ENCODE data around the gene SLC25A5.

The SLC25A5 gene

GRCh38 chrX:119421016-119421705 is 47.1 kb upstream of the SLC25A5 start:
- Histone ChIP-seq H3F3A (ENCODE audit: low read depth) (no peaks in the 10 kb centered on the region), H3K27me3 (ENCODE audit: insufficient read depth, low read length, poor library complexity, severe bottlenecking) (no peaks in the 10 kb centered on the region), H3K4me1 (ENCODE audit: insufficient read depth, low read length, poor library complexity, severe bottlenecking) (peaks cover 13% of the 10 kb centered on the region), H2AFZ (ENCODE audit: low read length) (no peak overlapping the region), H4K20me1 (ENCODE audit: insufficient read depth, low read length, poor library complexity, severe bottlenecking) (no peaks in the 10 kb centered on the region), H3K36me3 (ENCODE audit: insufficient read depth, low read length) (no peaks in the 10 kb centered on the region), H3K4me2 (ENCODE audit: low read depth, low read length, poor library complexity, severe bottlenecking) (no peak overlapping the region), H3K9me2 (replicated peaks; ENCODE audit: low read depth, low read length) (no peaks in the 10 kb centered on the region), H3K9me3 (ENCODE audit: insufficient read depth, low read depth, low read length) (no peaks in the 10 kb centered on the region), H3K9ac (ENCODE audit: low read depth, low read length, poor library complexity, severe bottlenecking) (no peak overlapping the region), H3K79me2 (ENCODE audit: insufficient read depth, low read length) (no peaks in the 10 kb centered on the region), H3K4me3 (ENCODE audit: low read length, poor library complexity, severe bottlenecking) (no peak overlapping the region)
- TF ChIP-seq EZH2phosphoT487 (IDR thresholded peaks at IDR 0.05; ENCODE audit: borderline replicate concordance), result no peak
- no peak for TF ChIP-seq CTCF (conservative IDR thresholded peaks at IDR 0.05; ENCODE audit: low read length)

DNA sequence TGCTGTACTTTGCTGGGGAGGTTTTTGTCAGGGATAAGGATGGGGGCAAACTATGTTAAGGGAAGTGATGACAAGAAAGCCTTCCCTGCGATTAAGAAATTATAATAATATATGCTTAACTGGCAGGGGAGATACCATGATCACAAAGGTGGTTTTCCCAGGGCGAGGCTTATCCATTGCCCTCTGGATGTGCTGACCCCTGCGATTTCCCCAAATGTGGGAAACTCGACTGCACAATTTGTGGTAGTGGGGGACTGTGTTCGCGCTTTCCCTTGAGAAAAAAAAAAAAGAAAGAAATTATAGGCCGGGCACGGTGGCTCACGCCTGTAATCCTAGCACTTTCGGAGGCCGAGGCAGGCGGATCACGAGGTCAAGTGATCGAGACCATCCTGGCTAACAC is 44.6 kb upstream of the SLC25A5 start:
- peaks cover 31% of the 10 kb centered on the region for H3K4me1 ChIP-seq (ENCODE audit: insufficient read depth, low read length, poor library complexity, severe bottlenecking)
- no peak overlapping the region for H3K4me3 ChIP-seq (ENCODE audit: low read length, poor library complexity, severe bottlenecking)
- no peaks in the 10 kb centered on the region for H3K9me2 ChIP-seq (replicated peaks; ENCODE audit: low read depth, low read length)
- no peaks in the 10 kb centered on the region for H3K36me3 ChIP-seq (ENCODE audit: insufficient read depth, low read length)
- H3K9me3 ChIP-seq (ENCODE audit: insufficient read depth, low read depth, low read length), result no peaks in the 10 kb centered on the region
- peaks cover 4% of the 10 kb centered on the region; the same call in 1 of the 2 replicates for H3F3A ChIP-seq (ENCODE audit: low read depth)
- H3K27me3 ChIP-seq (ENCODE audit: insufficient read depth, low read length, poor library complexity, severe bottlenecking), result no peaks in the 10 kb centered on the region
- no peak overlapping the region for H2AFZ ChIP-seq (ENCODE audit: low read length)
- H4K20me1 ChIP-seq (ENCODE audit: insufficient read depth, low read length, poor library complexity, severe bottlenecking), result no peaks in the 10 kb centered on the region
- TF ChIP-seq EZH2phosphoT487 (IDR thresholded peaks at IDR 0.05; ENCODE audit: borderline replicate concordance) (no peak), CTCF (conservative IDR thresholded peaks at IDR 0.05; ENCODE audit: low read length) (no peak)
- H3K9ac ChIP-seq (ENCODE audit: low read depth, low read length, poor library complexity, severe bottlenecking), result no peak overlapping the region
- no peak overlapping the region for H3K4me2 ChIP-seq (ENCODE audit: low read depth, low read length, poor library complexity, severe bottlenecking)
- H3K79me2 ChIP-seq (ENCODE audit: insufficient read depth, low read length), result no peaks in the 10 kb centered on the region

DNA sequence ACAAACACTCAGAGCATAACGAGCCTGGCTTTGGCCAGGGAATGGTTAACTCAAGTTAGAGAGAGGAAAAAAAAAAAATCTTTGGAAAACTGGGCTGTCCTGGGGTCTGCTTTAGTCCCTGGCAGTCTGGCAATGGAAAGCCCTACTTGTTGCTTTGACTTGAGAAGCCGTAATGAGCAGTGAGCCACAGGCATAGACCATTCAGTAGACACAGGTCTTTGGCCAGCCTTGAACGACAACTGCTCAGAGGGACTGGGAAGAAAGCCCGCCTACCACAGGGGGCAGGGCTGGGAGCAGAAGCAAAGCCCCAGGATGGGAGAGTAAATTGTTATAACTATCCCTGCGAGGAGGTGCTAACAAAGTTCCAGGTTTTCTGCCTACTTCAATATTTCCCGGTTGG is 43.2 kb upstream of the SLC25A5 start:
- H4K20me1 ChIP-seq (ENCODE audit: insufficient read depth, low read length, poor library complexity, severe bottlenecking), result no peaks in the 10 kb centered on the region
- no peak overlapping the region for H3K4me3 ChIP-seq (ENCODE audit: low read length, poor library complexity, severe bottlenecking)
- TF ChIP-seq EZH2phosphoT487 (IDR thresholded peaks at IDR 0.05; ENCODE audit: borderline replicate concordance), result no peak
- no peak for TF ChIP-seq CTCF (conservative IDR thresholded peaks at IDR 0.05; ENCODE audit: low read length)
- H3F3A ChIP-seq (ENCODE audit: low read depth), result peaks cover 4% of the 10 kb centered on the region; the same call in 1 of the 2 replicates
- H3K4me1 ChIP-seq (ENCODE audit: insufficient read depth, low read length, poor library complexity, severe bottlenecking), result peaks cover 40% of the 10 kb centered on the region
- H3K36me3 ChIP-seq (ENCODE audit: insufficient read depth, low read length), result no peaks in the 10 kb centered on the region
- H3K79me2 ChIP-seq (ENCODE audit: insufficient read depth, low read length), result no peaks in the 10 kb centered on the region
- H3K9me2 ChIP-seq (replicated peaks; ENCODE audit: low read depth, low read length), result no peaks in the 10 kb centered on the region
- no peaks in the 10 kb centered on the region for H3K9me3 ChIP-seq (ENCODE audit: insufficient read depth, low read depth, low read length)
- H3K27me3 ChIP-seq (ENCODE audit: insufficient read depth, low read length, poor library complexity, severe bottlenecking), result no peaks in the 10 kb centered on the region
- no peak overlapping the region for H3K4me2 ChIP-seq (ENCODE audit: low read depth, low read length, poor library complexity, severe bottlenecking)
- no peak overlapping the region for H3K9ac ChIP-seq (ENCODE audit: low read depth, low read length, poor library complexity, severe bottlenecking)
- H2AFZ ChIP-seq (ENCODE audit: low read length), result no peak overlapping the region

All from Loucy (cell line).